ENCODE measurements around the gene SYT8. TPM values are rescaled to one million over a fixed set of nuclear protein-coding genes. Genes with fewer than 3 reads are reported as not detected.

The SYT8 gene
- total RNA-seq, 1 experiment from 2014 or later = 7.8 TPM

DNA sequence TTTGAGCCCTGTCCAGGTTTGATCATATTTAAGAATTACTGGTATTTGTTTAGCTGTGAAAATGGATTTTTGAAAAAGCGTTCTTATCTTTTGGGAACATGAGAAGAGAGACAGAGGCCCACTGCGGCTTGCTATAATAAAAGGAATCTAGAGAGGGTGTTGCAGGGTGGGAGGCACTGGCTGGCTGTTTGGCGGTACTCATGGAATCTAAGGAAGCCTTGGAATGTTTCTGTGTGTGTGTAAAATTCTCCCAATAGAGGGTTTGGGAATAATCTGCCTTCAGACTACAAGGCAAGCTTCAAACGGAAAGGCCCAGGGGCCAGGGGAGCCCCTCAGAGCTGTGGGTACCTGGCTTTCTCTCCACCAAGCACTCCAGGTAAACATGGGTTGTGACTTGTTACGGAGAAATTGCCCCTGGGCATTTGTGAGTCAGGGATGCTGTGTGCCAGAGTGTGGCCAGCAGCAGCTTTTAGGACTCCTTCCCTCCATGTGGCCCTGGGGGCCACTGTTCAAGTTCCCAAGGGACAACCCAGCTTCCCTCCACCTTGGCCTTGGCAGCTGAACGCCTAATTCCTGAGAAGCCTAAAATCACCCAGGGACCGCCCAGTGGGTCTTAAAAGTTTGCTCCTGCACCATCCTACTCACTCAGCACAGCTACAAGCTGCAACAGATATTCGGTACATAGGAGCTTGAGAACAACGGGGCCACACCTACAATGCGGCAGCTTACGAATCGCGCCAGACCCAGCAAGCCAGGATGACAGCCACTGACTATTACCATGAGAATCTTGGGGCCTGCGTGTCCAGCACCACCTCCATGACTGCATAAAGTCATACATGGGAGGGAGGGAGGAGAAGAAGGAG lies 14.1 kb upstream of the SYT8 start:
- TF ChIP-seq, protein P1, sequence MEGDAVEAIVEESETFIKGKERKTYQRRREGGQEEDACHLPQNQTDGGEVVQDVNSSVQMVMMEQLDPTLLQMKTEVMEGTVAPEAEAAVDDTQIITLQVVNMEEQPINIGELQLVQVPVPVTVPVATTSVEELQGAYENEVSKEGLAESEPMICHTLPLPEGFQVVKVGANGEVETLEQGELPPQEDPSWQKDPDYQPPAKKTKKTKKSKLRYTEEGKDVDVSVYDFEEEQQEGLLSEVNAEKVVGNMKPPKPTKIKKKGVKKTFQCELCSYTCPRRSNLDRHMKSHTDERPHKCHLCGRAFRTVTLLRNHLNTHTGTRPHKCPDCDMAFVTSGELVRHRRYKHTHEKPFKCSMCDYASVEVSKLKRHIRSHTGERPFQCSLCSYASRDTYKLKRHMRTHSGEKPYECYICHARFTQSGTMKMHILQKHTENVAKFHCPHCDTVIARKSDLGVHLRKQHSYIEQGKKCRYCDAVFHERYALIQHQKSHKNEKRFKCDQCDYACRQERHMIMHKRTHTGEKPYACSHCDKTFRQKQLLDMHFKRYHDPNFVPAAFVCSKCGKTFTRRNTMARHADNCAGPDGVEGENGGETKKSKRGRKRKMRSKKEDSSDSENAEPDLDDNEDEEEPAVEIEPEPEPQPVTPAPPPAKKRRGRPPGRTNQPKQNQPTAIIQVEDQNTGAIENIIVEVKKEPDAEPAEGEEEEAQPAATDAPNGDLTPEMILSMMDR (conservative IDR thresholded peaks at IDR 0.05; ENCODE audit: low read depth, low read length) = no peak
- TF ChIP-seq EZH2 (IDR thresholded peaks at IDR 0.05; ENCODE audit: low read length, unreplicated experiment) = no peak
- TF ChIP-seq EZH2phosphoT487 (IDR thresholded peaks at IDR 0.05; ENCODE audit: borderline replicate concordance, low read length) = no peak
- DNase-seq (peak; percentile 43), ATAC-seq (no peak)
- no peaks in the 10 kb centered on the region for H3K4me1 ChIP-seq (ENCODE audit: insufficient read depth, low read length)
- H3K79me2 ChIP-seq (ENCODE audit: low read length) = no peaks in the 10 kb centered on the region
- H3K36me3 ChIP-seq (ENCODE audit: low read depth, low read length) = no peaks in the 10 kb centered on the region
- H3K4me2 ChIP-seq (ENCODE audit: low read length) = no peak overlapping the region
- ChIA-PET POLR2A (ENCODE audit: unreplicated experiment) (no interaction called here), CTCF (no interaction called here)
- no peaks in the 10 kb centered on the region for H3F3A ChIP-seq (ENCODE audit: low read length, unreplicated experiment)
- intact Hi-C loops (cut with micrococcal nuclease) = no loop called here
- H3K9me3 ChIP-seq (ENCODE audit: low read length) = no peaks in the 10 kb centered on the region
- H3K27ac ChIP-seq (ENCODE audit: low read length) = no peak overlapping the region
- H3K27me3 ChIP-seq (ENCODE audit: low read length) = no peaks in the 10 kb centered on the region
- H3K9me2 ChIP-seq (replicated peaks; ENCODE audit: low read length) = no peaks in the 10 kb centered on the region
- no peak overlapping the region for H3K4me3 ChIP-seq (ENCODE audit: low read length)
- BruUV-seq (replicated peaks) = no TSS peak
- no peak overlapping the region for H2AFZ ChIP-seq (ENCODE audit: low read length)
- no peak overlapping the region for H3K9ac ChIP-seq (ENCODE audit: low read length)
- H4K20me1 ChIP-seq (ENCODE audit: low read length) = no peaks in the 10 kb centered on the region

DNA sequence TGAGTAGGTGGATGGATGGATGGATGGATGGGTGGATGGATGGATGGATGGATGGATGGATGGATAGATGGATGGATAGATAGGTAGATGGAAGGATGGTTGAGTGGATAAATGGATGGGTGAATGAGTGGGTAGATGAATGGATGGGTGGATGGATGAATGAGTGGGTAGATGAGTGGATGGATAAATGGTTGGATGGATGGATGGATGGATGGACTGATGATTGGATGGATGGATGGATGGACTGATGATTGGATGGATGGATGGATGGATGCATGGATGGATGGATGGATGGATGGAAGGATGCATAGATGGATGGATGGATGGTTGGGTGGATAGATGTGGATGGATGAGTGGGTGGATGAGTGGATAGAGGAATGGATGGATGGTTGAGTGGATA lies 13.2 kb upstream of the SYT8 start:
- Histone ChIP-seq H3K36me3 (ENCODE audit: low read depth, low read length) (no peaks in the 10 kb centered on the region), H3K79me2 (ENCODE audit: low read length) (no peaks in the 10 kb centered on the region), H3K9me2 (replicated peaks; ENCODE audit: low read length) (no peaks in the 10 kb centered on the region), H4K20me1 (ENCODE audit: low read length) (no peaks in the 10 kb centered on the region), H3K9me3 (ENCODE audit: low read length) (no peaks in the 10 kb centered on the region), H3K9ac (ENCODE audit: low read length) (no peak overlapping the region), H3F3A (ENCODE audit: low read length, unreplicated experiment) (no peaks in the 10 kb centered on the region), H3K4me3 (ENCODE audit: low read length) (no peak overlapping the region), H3K27ac (ENCODE audit: low read length) (no peak overlapping the region), H3K4me1 (ENCODE audit: insufficient read depth, low read length) (peaks cover under 1% of the 10 kb centered on the region; the same call in 1 of the 2 replicates), H3K4me2 (ENCODE audit: low read length) (no peak overlapping the region), H2AFZ (ENCODE audit: low read length) (no peak overlapping the region), H3K27me3 (ENCODE audit: low read length) (no peaks in the 10 kb centered on the region)
- no TSS peak for BruUV-seq (replicated peaks)
- ATAC-seq (no peak), DNase-seq (no peak)
- ChIA-PET CTCF (no interaction called here), POLR2A (ENCODE audit: unreplicated experiment) (no interaction called here)
- TF ChIP-seq EZH2phosphoT487 (IDR thresholded peaks at IDR 0.05; ENCODE audit: borderline replicate concordance, low read length) (no peak), EZH2 (IDR thresholded peaks at IDR 0.05; ENCODE audit: low read length, unreplicated experiment) (no peak)
- TF ChIP-seq, protein P1 (conservative IDR thresholded peaks at IDR 0.05; ENCODE audit: low read depth, low read length) = no peak
- intact Hi-C loops (cut with micrococcal nuclease) = no loop called here

Measured in PC-3 (cell line).